A673 (cell line): Measurements from ENCODE around the gene IMMP2L. TPM values are rescaled to one million over a fixed set of nuclear protein-coding genes. Genes with fewer than 3 reads are reported as not detected.

ENCODE experiments used
- BruUV-seq: library from RNA; stranded (reverse); fragments of 400-500 nt; replicated peaks from 2 replicates; lab custom pipeline; 2021; lab: Mats Ljungman, UMichigan
- CTCF ChIA-PET: fragments of 300-600 bp; sonication (Branson Sonifier 250); formaldehyde crosslinking; loops from one replicate; lab custom pipeline; 2022; ENCODE audit warnings: antibody characterized with exemption; lab: Charles Lee
- POLR2A ChIA-PET: fragments of 300-600 bp; sonication (Branson Sonifier 250); formaldehyde crosslinking; loops from one replicate; lab custom pipeline; 2022; ENCODE audit warnings: antibody characterized with exemption; ENCODE audit not compliant: low non-redundant PET; lab: Charles Lee
- DNase-seq: peaks from one replicate; pipeline ENCODE4 v3.0.0-alpha.2; 2015; ENCODE audit warnings: low spot score
- H3K27ac ChIP-seq: fragments of 200-600 bp; sonication (generic); 2 replicates; pipeline ENCODE4 v1.5.1; 2016; ENCODE audit warnings: mixed run types, low read depth, mild to moderate bottlenecking, mixed read lengths, antibody characterized with exemption, low read length; ENCODE audit not compliant: poor library complexity, severe bottlenecking
- H3K27me3 ChIP-seq: fragments of 200-600 bp; sonication (generic); replicated peaks from 2 replicates; pipeline ENCODE4 v1.6.1; 2017; ENCODE audit warnings: mixed run types, low read depth, mild to moderate bottlenecking, mixed read lengths, antibody characterized with exemption, low read length; ENCODE audit not compliant: insufficient read depth, poor library complexity
- H3K36me3 ChIP-seq: fragments of 200-600 bp; sonication (generic); 2 replicates; pipeline ENCODE4 v1.6.1; 2016; ENCODE audit warnings: mixed run types, mild to moderate bottlenecking, mixed read lengths, antibody characterized with exemption, low read length; ENCODE audit not compliant: insufficient read depth, poor library complexity, severe bottlenecking
- H3K4me1 ChIP-seq: fragments of 200-600 bp; sonication (generic); 2 replicates; pipeline ENCODE4 v1.6.1; 2017; ENCODE audit warnings: mixed run types, mild to moderate bottlenecking, mixed read lengths, antibody characterized with exemption, low read length; ENCODE audit not compliant: insufficient read depth, poor library complexity, severe bottlenecking
- H3K4me3 ChIP-seq: fragments of 200-600 bp; sonication (generic); 2 replicates; pipeline ENCODE4 v1.5.1; 2016; ENCODE audit warnings: low read depth, mixed run types, mild to moderate bottlenecking, mixed read lengths, low read length; ENCODE audit not compliant: poor library complexity, severe bottlenecking
- H3K9me3 ChIP-seq: fragments of 200-600 bp; sonication (generic); 2 replicates; pipeline ENCODE4 v1.6.1; 2016; ENCODE audit warnings: mixed run types, low read depth, mild to moderate bottlenecking, mixed read lengths, antibody characterized with exemption, low read length; ENCODE audit not compliant: poor library complexity, severe bottlenecking
- EZH2 ChIP-seq: fragments of 200-600 bp; sonication (generic); IDR thresholded peaks from 2 replicates; pipeline ENCODE4 v1.6.1; 2017; ENCODE audit warnings: borderline replicate concordance, low read depth, mild to moderate bottlenecking, mixed read lengths, antibody characterized with exemption, low read length; ENCODE audit not compliant: poor library complexity, severe bottlenecking
- intact Hi-C: fragments of 100-400 bp; cut with micrococcal nuclease; formaldehyde crosslinking; loops from one replicate; pipeline ENCODE4 v1.10.0; 2022; ENCODE audit not compliant: unreplicated experiment
- total RNA-seq: library from RNA; stranded (reverse); gene quantifications from 2 replicates; pipeline ENCODE4 v1.2.3, GENCODE V29; 2021
- TF ChIP-seq, protein P1 (sequence below): fragments of 300-800, 200-600 bp; sonication (generic); conservative IDR thresholded peaks from 2 replicates; pipeline ENCODE4 v1.5.1; 2017; ENCODE audit warnings: low read depth, mild to moderate bottlenecking, antibody characterized with exemption, low read length, moderate library complexity, mixed read lengths

Gene IMMP2L
- total RNA-seq, 1 experiment from 2014 or later: 10.0 TPM

DNA sequence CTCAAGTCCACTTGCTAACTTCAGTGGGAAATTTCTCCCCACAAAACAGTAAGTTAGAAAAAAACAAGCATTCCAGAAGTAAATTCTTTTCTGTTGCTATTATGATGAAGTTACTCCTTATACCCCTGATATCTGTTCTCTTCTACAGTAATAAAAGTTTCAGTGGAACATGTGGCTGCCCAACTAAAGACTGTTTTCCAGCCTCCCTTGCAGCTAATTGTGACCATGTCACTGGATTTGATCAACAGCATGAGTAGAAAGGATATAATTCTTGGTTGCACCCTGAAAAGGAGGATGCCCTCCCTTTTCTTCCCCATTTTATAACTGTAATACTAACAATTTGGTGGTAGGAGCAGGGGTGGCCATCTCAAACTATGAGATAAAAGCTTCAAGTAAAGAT, 40.6 kb downstream of the IMMP2L start:
- TF ChIP-seq, protein P1, sequence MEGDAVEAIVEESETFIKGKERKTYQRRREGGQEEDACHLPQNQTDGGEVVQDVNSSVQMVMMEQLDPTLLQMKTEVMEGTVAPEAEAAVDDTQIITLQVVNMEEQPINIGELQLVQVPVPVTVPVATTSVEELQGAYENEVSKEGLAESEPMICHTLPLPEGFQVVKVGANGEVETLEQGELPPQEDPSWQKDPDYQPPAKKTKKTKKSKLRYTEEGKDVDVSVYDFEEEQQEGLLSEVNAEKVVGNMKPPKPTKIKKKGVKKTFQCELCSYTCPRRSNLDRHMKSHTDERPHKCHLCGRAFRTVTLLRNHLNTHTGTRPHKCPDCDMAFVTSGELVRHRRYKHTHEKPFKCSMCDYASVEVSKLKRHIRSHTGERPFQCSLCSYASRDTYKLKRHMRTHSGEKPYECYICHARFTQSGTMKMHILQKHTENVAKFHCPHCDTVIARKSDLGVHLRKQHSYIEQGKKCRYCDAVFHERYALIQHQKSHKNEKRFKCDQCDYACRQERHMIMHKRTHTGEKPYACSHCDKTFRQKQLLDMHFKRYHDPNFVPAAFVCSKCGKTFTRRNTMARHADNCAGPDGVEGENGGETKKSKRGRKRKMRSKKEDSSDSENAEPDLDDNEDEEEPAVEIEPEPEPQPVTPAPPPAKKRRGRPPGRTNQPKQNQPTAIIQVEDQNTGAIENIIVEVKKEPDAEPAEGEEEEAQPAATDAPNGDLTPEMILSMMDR: no peak
- TF ChIP-seq EZH2: no peak
- POLR2A ChIA-PET: no interaction called here
- no TSS peak for BruUV-seq
- no peak overlapping the region for H3K27ac ChIP-seq
- no peak for DNase-seq
- no peak overlapping the region for H3K4me3 ChIP-seq
- no peaks in the 10 kb centered on the region for H3K9me3 ChIP-seq
- CTCF ChIA-PET: no interaction called here
- intact Hi-C loops: no loop called here
- H3K4me1 ChIP-seq: peaks cover 14% of the 10 kb centered on the region
- H3K27me3 ChIP-seq: no peaks in the 10 kb centered on the region
- H3K36me3 ChIP-seq: no peaks in the 10 kb centered on the region

DNA sequence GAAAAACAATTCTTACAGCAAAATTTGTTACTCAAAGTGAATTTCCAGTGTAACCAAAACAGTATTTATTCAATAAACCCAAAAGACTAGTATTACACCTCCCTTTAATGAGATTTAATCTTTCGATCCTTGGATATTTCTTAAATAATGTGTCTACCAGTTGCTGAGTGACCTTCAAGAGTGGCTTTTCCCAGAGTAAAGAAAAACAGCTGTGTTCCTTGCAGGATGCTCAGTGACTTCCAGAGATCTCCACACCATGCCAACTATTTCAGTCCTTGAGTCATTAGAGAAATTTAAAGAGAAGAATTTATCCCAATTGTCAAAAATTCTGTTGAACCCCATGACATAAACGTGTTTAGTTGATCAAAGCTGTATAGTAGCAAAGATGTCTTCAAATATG, 44.0 kb downstream of the IMMP2L start:
- POLR2A ChIA-PET: no interaction called here
- no peaks in the 10 kb centered on the region for H3K9me3 ChIP-seq
- TF ChIP-seq, protein P1: no peak
- no peak for TF ChIP-seq EZH2
- CTCF ChIA-PET: no interaction called here
- no TSS peak for BruUV-seq
- H3K27ac ChIP-seq: no peak overlapping the region
- H3K4me3 ChIP-seq: no peak overlapping the region
- peaks cover 14% of the 10 kb centered on the region for H3K4me1 ChIP-seq
- intact Hi-C loops: no loop called here
- no peaks in the 10 kb centered on the region for H3K36me3 ChIP-seq
- DNase-seq: no peak
- no peaks in the 10 kb centered on the region for H3K27me3 ChIP-seq

DNA sequence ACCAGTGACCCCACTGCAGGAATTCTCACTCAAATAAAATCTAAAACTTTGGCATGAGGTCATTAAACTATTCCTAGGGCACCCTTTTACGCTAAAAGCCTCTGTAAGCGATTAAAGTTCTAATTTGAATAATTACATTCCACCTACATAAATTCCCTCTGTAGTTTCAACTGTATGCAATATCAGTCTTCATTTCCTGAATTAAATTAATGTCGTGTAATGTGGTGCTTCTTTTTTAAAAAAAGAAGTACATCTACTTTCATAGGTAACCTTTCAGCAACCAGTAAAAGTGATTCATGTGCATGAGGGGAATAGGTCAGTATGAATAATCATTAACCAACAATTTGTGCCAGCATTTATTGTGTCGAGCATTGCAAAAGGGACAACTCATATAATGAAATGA, 44.7 kb downstream of the IMMP2L start:
- H3K4me3 ChIP-seq: no peak overlapping the region
- H3K27me3 ChIP-seq: no peaks in the 10 kb centered on the region
- H3K9me3 ChIP-seq: no peaks in the 10 kb centered on the region
- CTCF ChIA-PET: no interaction called here
- H3K4me1 ChIP-seq: peaks cover 14% of the 10 kb centered on the region
- BruUV-seq: no TSS peak
- H3K36me3 ChIP-seq: no peaks in the 10 kb centered on the region
- TF ChIP-seq, protein P1: no peak
- no peak for TF ChIP-seq EZH2
- no peak overlapping the region for H3K27ac ChIP-seq
- intact Hi-C loops: no loop called here
- peak; percentile 39 for DNase-seq
- POLR2A ChIA-PET: no interaction called here
